ENCODE results near the gene OR9Q1.

The OR9Q1 gene

DNA sequence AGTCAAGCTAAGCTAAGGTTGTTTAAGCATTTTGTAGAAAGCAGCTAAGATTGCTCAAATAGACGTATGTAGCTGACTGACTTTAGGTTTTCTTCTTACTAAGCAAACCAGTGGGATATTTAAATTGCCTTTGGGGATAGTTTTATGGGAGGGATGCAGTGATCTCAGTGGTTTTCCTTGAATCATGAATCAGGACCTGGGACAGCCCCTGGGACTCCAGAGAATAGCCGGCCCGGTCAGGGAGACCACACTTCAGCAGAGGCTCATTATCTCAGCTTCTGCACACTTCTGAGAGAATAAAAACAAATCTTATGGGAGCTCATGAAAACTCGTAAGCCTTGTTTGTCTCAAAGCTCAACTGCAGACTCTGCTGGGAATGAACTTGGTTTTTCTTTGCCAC, 101.8 kb downstream of the OR9Q1 start, which contains the start of gene OR9I1:
Gene OR9I1 (minus strand): TSS at position 62 of the 400 bp plus-strand sequence. CDS start 6,086 bp downstream, outside the sequence.
- no peak for TF ChIP-seq CTCF (conservative IDR thresholded peaks at IDR 0.05; ENCODE audit: low read depth, low read length)
- no peak within 1 kb of the TSS for H3K4me3 ChIP-seq (ENCODE audit: low read depth, low read length)
- no peak for DNase-seq (ENCODE audit: low read depth)

- H3K4me3 ChIP-seq (ENCODE audit: low read depth, low read length), result no peak overlapping the region
- TF ChIP-seq CTCF (conservative IDR thresholded peaks at IDR 0.05; ENCODE audit: low read depth, low read length), result no peak
- no peak for DNase-seq (ENCODE audit: low read depth)
Measured at GRCh38 chr11:58127350-58127749, 103.7 kb downstream of the OR9Q1 start.

DNA sequence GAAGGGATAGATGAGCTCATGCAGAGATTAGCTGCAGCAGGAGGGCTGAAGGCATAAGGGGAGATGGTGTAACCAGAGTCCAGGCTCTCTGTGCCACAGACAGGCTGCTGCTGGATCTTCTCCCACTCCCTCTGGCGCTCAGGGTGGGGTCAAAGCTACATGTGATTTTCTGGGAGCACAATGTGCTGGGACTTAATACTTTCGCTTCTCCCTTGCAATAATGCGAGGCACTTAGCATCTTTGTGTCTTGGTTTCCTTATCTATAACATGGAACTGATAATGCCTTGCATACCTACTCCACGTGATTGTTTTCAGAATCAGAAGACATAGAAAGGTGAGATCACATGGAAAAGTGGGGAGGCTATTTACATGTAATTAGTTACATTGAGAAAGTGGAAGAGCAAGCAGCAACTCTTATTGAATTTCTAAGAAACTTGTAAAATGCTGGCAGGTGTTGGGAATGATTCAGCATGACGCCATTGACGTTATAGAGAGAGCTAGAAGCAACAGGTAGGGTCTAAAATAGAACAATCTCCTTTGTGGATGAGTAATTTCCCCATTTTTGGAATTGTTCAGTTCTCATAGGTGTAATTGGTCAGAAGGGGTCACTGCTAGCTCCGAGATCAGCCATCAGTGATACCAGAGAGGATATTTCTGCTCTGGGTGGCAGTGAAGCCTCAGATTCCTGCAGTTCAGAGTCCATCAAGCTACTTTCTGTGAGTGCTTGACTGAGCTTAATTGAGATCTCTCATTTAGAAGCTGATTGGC, 109.8 kb downstream of the OR9Q1 start:
- TF ChIP-seq CTCF (conservative IDR thresholded peaks at IDR 0.05; ENCODE audit: low read depth, low read length), result no peak
- no peak overlapping the region for H3K4me3 ChIP-seq (ENCODE audit: low read depth, low read length)
- DNase-seq (ENCODE audit: low read depth), result no peak

DNA sequence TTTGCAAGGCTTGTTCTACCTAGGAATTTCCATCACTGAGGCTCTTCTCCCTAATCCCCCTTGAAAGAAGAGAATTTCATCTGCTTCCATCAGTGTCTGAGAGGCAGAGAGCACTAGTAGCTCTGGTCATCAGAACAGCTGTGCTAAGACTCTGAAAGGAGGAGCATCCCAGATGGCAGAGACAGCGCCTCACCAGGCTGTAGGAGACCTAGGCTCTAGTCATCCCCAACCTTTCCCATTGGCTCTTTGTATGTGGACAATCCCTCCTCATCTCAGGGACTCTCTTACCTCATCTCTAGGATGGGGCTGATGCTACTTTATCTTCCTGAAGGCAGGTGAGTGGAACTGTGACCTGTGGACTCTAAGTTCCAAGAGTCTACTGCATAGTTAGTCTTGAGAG, 110.5 kb downstream of the OR9Q1 start:
- H3K4me3 ChIP-seq (ENCODE audit: low read depth, low read length), result no peak overlapping the region
- no peak for DNase-seq (ENCODE audit: low read depth)
- TF ChIP-seq CTCF (conservative IDR thresholded peaks at IDR 0.05; ENCODE audit: low read depth, low read length), result no peak

DNA sequence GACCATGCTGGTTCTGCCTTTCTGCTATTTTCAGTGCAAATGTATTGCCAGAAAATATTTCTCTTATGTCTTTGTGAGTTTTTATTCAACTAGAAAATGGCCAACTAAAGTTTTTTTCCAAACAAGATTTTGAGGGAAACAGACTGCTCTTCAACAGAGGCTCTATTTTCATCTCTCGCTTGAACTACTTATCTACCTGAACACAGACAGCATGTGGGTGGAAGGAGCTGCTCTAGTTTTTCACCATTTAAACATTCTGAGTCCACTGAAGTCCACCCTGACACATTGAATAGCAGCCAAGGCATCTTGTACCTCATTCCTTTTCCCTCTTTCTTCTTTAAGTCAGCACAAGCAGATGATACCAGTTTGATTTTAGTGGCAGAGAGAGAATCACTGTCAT, 111.5 kb downstream of the OR9Q1 start:
- no peak for TF ChIP-seq CTCF (conservative IDR thresholded peaks at IDR 0.05; ENCODE audit: low read depth, low read length)
- H3K4me3 ChIP-seq (ENCODE audit: low read depth, low read length), result no peak overlapping the region
- no peak for DNase-seq (ENCODE audit: low read depth)

- DNase-seq (ENCODE audit: low read depth), result no peak
- TF ChIP-seq CTCF (conservative IDR thresholded peaks at IDR 0.05; ENCODE audit: low read depth, low read length), result no peak
- H3K4me3 ChIP-seq (ENCODE audit: low read depth, low read length), result no peak overlapping the region
Measured at GRCh38 chr11:58142761-58143160, 119.1 kb downstream of the OR9Q1 start.

DNA sequence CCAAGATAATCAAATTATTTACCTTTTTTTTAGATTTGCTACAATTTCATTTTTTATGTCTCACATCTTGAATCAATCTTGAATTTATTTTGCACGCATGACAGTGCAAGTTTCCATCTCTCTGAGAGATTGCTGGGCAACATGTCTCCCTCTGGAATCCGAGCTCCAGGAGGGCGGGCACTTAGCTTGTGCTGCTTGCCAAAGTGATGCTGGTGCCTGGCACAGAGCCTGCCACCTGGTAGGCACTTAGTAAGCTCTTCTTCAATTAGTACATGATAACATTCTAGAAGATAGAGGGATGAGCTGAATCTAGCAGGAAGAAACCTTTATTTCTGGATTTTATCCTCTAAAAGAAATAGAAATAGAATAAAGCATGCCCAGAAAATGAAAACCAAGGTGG, 129.1 kb downstream of the OR9Q1 start:
- no peak overlapping the region for H3K4me3 ChIP-seq (ENCODE audit: low read depth, low read length)
- DNase-seq (ENCODE audit: low read depth), result no peak
- no peak for TF ChIP-seq CTCF (conservative IDR thresholded peaks at IDR 0.05; ENCODE audit: low read depth, low read length)
